HT1080 (cell line): Measurements from ENCODE around the gene TMC1. TPM values are rescaled to one million over a fixed set of nuclear protein-coding genes. Genes with fewer than 3 reads are reported as not detected.
A peak's percentile ranks its signal among the peaks of the same experiment; 100 is the strongest.
"Not testable (repeated sequence)": the region's sequence is repeated elsewhere in the genome, so short reads cannot be mapped to it uniquely, and the experiment has no call there.

Experiments
- DNase-seq: peaks from one replicate; pipeline ENCODE4 v3.0.0-alpha.2; 2015; ENCODE audit warnings: low read depth
- total RNA-seq: library from RNA; depleted of rRNA; stranded (reverse); fragments of >200 nt; shearing (Covaris generic); gene quantifications from 2 replicates; pipeline ENCODE4 v1.2.3, GENCODE V29; 2014

The TMC1 gene
- total RNA-seq, 1 experiment from 2014 or later, result not detected

- peak; percentile 3 for DNase-seq
Observed at GRCh38 chr9:72753266-72753893, 232.0 kb downstream of the TMC1 start.

- no peak for DNase-seq
Observed at GRCh38 chr9:72755836-72756235, 234.4 kb downstream of the TMC1 start.

- DNase-seq, result no peak
Observed at GRCh38 chr9:72758944-72759343, 237.5 kb downstream of the TMC1 start.

- DNase-seq, result no peak
Observed at GRCh38 chr9:72763022-72763421, 241.6 kb downstream of the TMC1 start.

- no peak for DNase-seq
Observed at GRCh38 chr9:72769546-72769945, 248.1 kb downstream of the TMC1 start.

- no peak for DNase-seq
Observed at GRCh38 chr9:72772661-72773060, 251.3 kb downstream of the TMC1 start.

- peak; percentile 50 for DNase-seq
Observed at GRCh38 chr9:72773570-72773969, 252.2 kb downstream of the TMC1 start.

- no peak for DNase-seq
Observed at GRCh38 chr9:72775570-72775969, 254.2 kb downstream of the TMC1 start.

GRCh38 chr9:72779614-72780013, 258.2 kb downstream of the TMC1 start:
- no peak for DNase-seq

- no peak for DNase-seq
Observed at GRCh38 chr9:72786948-72787347, 265.5 kb downstream of the TMC1 start.

- DNase-seq, result no peak
Observed at GRCh38 chr9:72788966-72789735, 267.7 kb downstream of the TMC1 start.

- DNase-seq, result no peak
Observed at GRCh38 chr9:72789885-72790284, 268.5 kb downstream of the TMC1 start.

GRCh38 chr9:72790989-72791388, 269.6 kb downstream of the TMC1 start:
- no peak for DNase-seq

- DNase-seq, result no peak
Observed at GRCh38 chr9:72791436-72791835, 270.0 kb downstream of the TMC1 start.

- DNase-seq, result peak; percentile 26
Observed at GRCh38 chr9:72794946-72795345, 273.5 kb downstream of the TMC1 start.

- no peak for DNase-seq
Observed at GRCh38 chr9:72800328-72800994, 279.1 kb downstream of the TMC1 start.

GRCh38 chr9:72805238-72805637, 283.8 kb downstream of the TMC1 start:
- DNase-seq, result no peak

- not testable (repeated sequence) for DNase-seq
Observed at GRCh38 chr9:72806313-72806809, 285.0 kb downstream of the TMC1 start.

GRCh38 chr9:72807765-72808445, 286.5 kb downstream of the TMC1 start:
- DNase-seq, result peak; percentile 20

- no peak for DNase-seq
Observed at GRCh38 chr9:72808446-72808768, 287.0 kb downstream of the TMC1 start.

GRCh38 chr9:72809586-72809985, 288.2 kb downstream of the TMC1 start:
- no peak for DNase-seq
